SK-N-SH (cell line): ENCODE data around the gene AAMDC. TPM values are rescaled to one million over a fixed set of nuclear protein-coding genes. Genes with fewer than 3 reads are reported as not detected.
"Not testable (repeated sequence)": the region's sequence is repeated elsewhere in the genome, so short reads cannot be mapped to it uniquely, and the experiment has no call there.

Source experiments
- CTCF ChIA-PET: fragments of 300-600, 350-600 bp; formaldehyde crosslinking; extraction: SDS; loops from one replicate; lab custom pipeline; 2021; lab: Yijun Ruan, JAX
- POLR2A ChIA-PET: fragments of 350-600 bp; sonication (Branson Sonifier 250); formaldehyde crosslinking; extraction: SDS; loops from one replicate; lab custom pipeline; 2020; ENCODE audit warnings: antibody characterized with exemption, inconsistent platforms; lab: Yijun Ruan, JAX
- DNase-seq: peaks from one replicate; pipeline ENCODE4 v3.0.0; 2012
- H2AFZ ChIP-seq: fragments of 200-600 bp; sonication (generic); 2 replicates; pipeline ENCODE4 v1.8.1; 2016; ENCODE audit warnings: antibody characterized with exemption, mild to moderate bottlenecking, low read depth
- H3F3A ChIP-seq: fragments of 200-600 bp; sonication (generic); replicated peaks from 2 replicates; pipeline ENCODE3; 2016; ENCODE audit warnings: antibody characterized with exemption, mild to moderate bottlenecking; ENCODE audit not compliant: insufficient read depth
- H3K27ac ChIP-seq, 2 experiments: fragments of 200-500 bp in 1 of 2; fragments of 200-600 bp in 1 of 2; sonication (Bioruptor generic) in 1 of 2; sonication (generic), shearing (Covaris generic) in 1 of 2; 2 replicates each; pipeline versions ENCODE4 v1.5.1 to v1.6.1; 2014 to 2016; ENCODE audit warnings: low read depth in 2 of 2, inconsistent platforms in 1 of 2, low read length in 1 of 2, mild to moderate bottlenecking in 1 of 2, mixed read lengths in 1 of 2
- H3K27me3 ChIP-seq: fragments of 200-600 bp; sonication (generic), shearing (Covaris generic); 2 replicates; pipeline ENCODE4 v1.6.1; 2016; ENCODE audit warnings: mixed run types; ENCODE audit not compliant: insufficient read depth
- H3K36me3 ChIP-seq, 2 experiments: fragments of 200-500 bp in 1 of 2; fragments of 200-600 bp in 1 of 2; sonication (Bioruptor generic) in 1 of 2; sonication (generic) in 1 of 2; replicated peaks in 1 of 2; 2 replicates each; pipeline versions ENCODE3 to v1.5.1; 2014 to 2016; ENCODE audit warnings: low read length in 1 of 2, mild to moderate bottlenecking in 1 of 2; ENCODE audit not compliant: insufficient read depth in 2 of 2, control insufficient read depth in 1 of 2
- H3K4me1 ChIP-seq, 2 experiments: fragments of 200-500 bp in 1 of 2; fragments of 200-600 bp in 1 of 2; sonication (Bioruptor generic) in 1 of 2; sonication (generic), shearing (Covaris generic) in 1 of 2; 2 replicates each; pipeline versions ENCODE4 v1.5.1 to v1.6.1; 2014 to 2016; ENCODE audit warnings: low read depth in 1 of 2, low read length in 1 of 2, mixed run types in 1 of 2; ENCODE audit not compliant: insufficient read depth in 2 of 2, control insufficient read depth in 1 of 2
- H3K4me2 ChIP-seq: fragments of 200-600 bp; sonication (generic), shearing (Covaris generic); 2 replicates; pipeline ENCODE4 v1.6.1; 2017; ENCODE audit warnings: mixed run types
- H3K4me3 ChIP-seq, 2 experiments: fragments of 200-500 bp in 1 of 2; fragments of 200-600 bp in 1 of 2; sonication (Bioruptor generic) in 1 of 2; sonication (generic), shearing (Covaris generic) in 1 of 2; 2 replicates each; pipeline versions ENCODE4 v1.5.1 to v1.8.1; 2014 to 2016; ENCODE audit warnings: low read depth in 2 of 2, inconsistent platforms in 1 of 2, low read length in 1 of 2, mild to moderate bottlenecking in 1 of 2, mixed read lengths in 1 of 2, moderate library complexity in 1 of 2
- H3K79me2 ChIP-seq: fragments of 200-600 bp; sonication (generic); 2 replicates; pipeline ENCODE4 v1.8.1; 2017; ENCODE audit warnings: mild to moderate bottlenecking; ENCODE audit not compliant: insufficient read depth
- H3K9ac ChIP-seq: fragments of 200-600 bp; sonication (generic); 2 replicates; pipeline ENCODE4 v1.6.1; 2017; ENCODE audit warnings: mixed run types
- H3K9me2 ChIP-seq: fragments of 200-600 bp; sonication (generic); 2 replicates; pipeline ENCODE4 v1.6.1; 2017; ENCODE audit warnings: mixed run types
- H3K9me3 ChIP-seq: fragments of 200-600 bp; sonication (generic); 2 replicates; pipeline ENCODE4 v1.6.1; 2017; ENCODE audit warnings: mixed run types, mild to moderate bottlenecking, moderate library complexity
- H4K20me1 ChIP-seq: fragments of 200-600 bp; sonication (generic); 2 replicates; pipeline ENCODE4 v1.6.1; 2017; ENCODE audit warnings: mild to moderate bottlenecking, mixed run types; ENCODE audit not compliant: insufficient read depth
- FOSL2 ChIP-seq: IDR thresholded peaks from 2 replicates; pipeline ENCODE4 v1.4.0; 2012; ENCODE audit warnings: low read depth, mild to moderate bottlenecking, moderate library complexity, borderline replicate concordance
- GABPA ChIP-seq: IDR thresholded peaks from 2 replicates; pipeline ENCODE4 v1.4.0; 2012; ENCODE audit warnings: low read depth, mild to moderate bottlenecking
- JUND ChIP-seq: IDR thresholded peaks from 2 replicates; pipeline ENCODE4 v1.4.0; 2012
- PBX3 ChIP-seq: IDR thresholded peaks from 2 replicates; pipeline ENCODE4; 2012
- POLR2AphosphoS5 ChIP-seq: IDR thresholded peaks from 2 replicates; pipeline ENCODE4 v1.6.1; 2012; ENCODE audit warnings: low read depth, low read length
- TCF12 ChIP-seq: IDR thresholded peaks from 2 replicates; pipeline ENCODE4 v1.4.0; 2012
- WGBS: methylation state at CpG from one replicate; pipeline ENCODE4 v1.1.6; 2017; ENCODE audit warnings: low lambda C conversion rate; 5-methylcytosine and 5-hydroxymethylcytosine counted together
- polyA plus RNA-seq, 3 experiments: library from polyadenylated mRNA; depleted of rRNA; stranded (reverse); fragments of >200 nt; gene quantifications; 2 replicates each; pipeline ENCODE4 v1.2.3, GENCODE V29; 2012

The AAMDC gene
- polyA plus RNA-seq, 1 of the 3 experiments (the other 2 are of a cell fraction) = 66.6 TPM

GRCh38 chr11:77890100-77890614, 69.2 kb downstream of the AAMDC start:
- H3K9ac ChIP-seq, H4K20me1 ChIP-seq, H3K4me3 ChIP-seq, H3K9me2 ChIP-seq, H2AFZ ChIP-seq, H3K4me1 ChIP-seq, CTCF ChIA-PET, H3K9me3 ChIP-seq, H3K4me2 ChIP-seq, POLR2A ChIA-PET, DNase-seq, H3K27me3 ChIP-seq, H3K79me2 ChIP-seq: not testable (repeated sequence)
- peaks cover 23% of the 10 kb centered on the region for H3F3A ChIP-seq
- peak overlapping the region in 1 of 2 experiments; percentile 95; a peak in 2 of 4 replicates for H3K27ac ChIP-seq
- peaks cover 3 to 32% of the 10 kb centered on the region in 2 experiments for H3K36me3 ChIP-seq
- TF ChIP-seq GABPA = peak; percentile 8

GRCh38 chr11:77890619-77891056, 69.7 kb downstream of the AAMDC start:
- Histone ChIP-seq H3F3A (peaks cover 23% of the 10 kb centered on the region), H3K27ac (peak overlapping the region; percentile 22 to 95; a peak in 3 of 4 replicates), H3K36me3 (peaks cover 3 to 28% of the 10 kb centered on the region in 2 experiments), H3K4me2 (peak overlapping the region; percentile 53; the same call in 1 of the 2 replicates)
- H3K4me1 ChIP-seq, H3K27me3 ChIP-seq, DNase-seq, POLR2A ChIA-PET, H4K20me1 ChIP-seq, H2AFZ ChIP-seq, H3K9me2 ChIP-seq, CTCF ChIA-PET, H3K79me2 ChIP-seq, H3K9me3 ChIP-seq, H3K9ac ChIP-seq, H3K4me3 ChIP-seq: not testable (repeated sequence)
- 19% methylated on average over 4 of the region's 4 CpGs for WGBS
- TF ChIP-seq POLR2AphosphoS5 = peak; percentile 17; the same call in 1 of the 2 replicates
- TF ChIP-seq TCF12 = peak; percentile 42
- peak; percentile 52 for TF ChIP-seq JUND
- peak; percentile 47; the same call in 1 of the 2 replicates for TF ChIP-seq FOSL2
- TF ChIP-seq PBX3 = peak; percentile 82

- H3K27me3 ChIP-seq, CTCF ChIA-PET, H3K4me3 ChIP-seq, H3K9me2 ChIP-seq, H3K79me2 ChIP-seq, H3K9me3 ChIP-seq, H3K9ac ChIP-seq, H3K4me1 ChIP-seq, POLR2A ChIA-PET, DNase-seq, H2AFZ ChIP-seq, H4K20me1 ChIP-seq: not testable (repeated sequence)
- Histone ChIP-seq H3K4me2 (peak overlapping the region; percentile 53; the same call in 1 of the 2 replicates), H3K36me3 (peaks cover under 1 to 22% of the 10 kb centered on the region in 2 experiments), H3K27ac (peak overlapping the region; percentile 22 to 95; a peak in 3 of 4 replicates), H3F3A (peaks cover 23% of the 10 kb centered on the region)
- 70% methylated on average over 7 of the region's 7 CpGs for WGBS
These were observed 70.3 kb downstream of the AAMDC start for GRCh38 chr11:77891256-77891655.

GRCh38 chr11:77891703-77892102, 70.8 kb downstream of the AAMDC start:
- H3K9me2 ChIP-seq, CTCF ChIA-PET, H4K20me1 ChIP-seq, H3K9ac ChIP-seq, H3K9me3 ChIP-seq, H3K79me2 ChIP-seq, H2AFZ ChIP-seq, POLR2A ChIA-PET, H3K4me2 ChIP-seq, H3K4me3 ChIP-seq, H3K4me1 ChIP-seq, DNase-seq, H3K27me3 ChIP-seq: not testable (repeated sequence)
- Histone ChIP-seq H3F3A (peaks cover 25% of the 10 kb centered on the region), H3K36me3 (peaks cover 0 to 22% of the 10 kb centered on the region in 2 experiments), H3K27ac (peak overlapping the region in 1 of 2 experiments; percentile 95; a peak in 2 of 4 replicates)
- WGBS = 96% methylated on average over 2 of the region's 4 CpGs

GRCh38 chr11:77894949-77895348, 74.0 kb downstream of the AAMDC start:
- H3K9me3 ChIP-seq, H2AFZ ChIP-seq, POLR2A ChIA-PET, H3K4me1 ChIP-seq, CTCF ChIA-PET, H3K4me2 ChIP-seq, H3K9me2 ChIP-seq, DNase-seq, H3K79me2 ChIP-seq, H3K27me3 ChIP-seq, H4K20me1 ChIP-seq, H3K9ac ChIP-seq, H3K4me3 ChIP-seq, H3K27ac ChIP-seq: not testable (repeated sequence)
- peaks cover 23% of the 10 kb centered on the region for H3F3A ChIP-seq
- peaks cover 4 to 16% of the 10 kb centered on the region in 2 experiments for H3K36me3 ChIP-seq
- WGBS = 100% methylated on average over 1 of the region's 1 CpG
